HCT116 (cell line): ENCODE measurements around the gene TMEM147. TPM values are rescaled to one million over a fixed set of nuclear protein-coding genes. Genes with fewer than 3 reads are reported as not detected.

ENCODE experiments used
- ATAC-seq: fragments of 200-7000 bp; cut with Tn5 transposase; 2 replicates; pipeline ENCODE4 v1.9.1; 2020; ENCODE audit warnings: mild to moderate bottlenecking, moderate library complexity
- BruUV-seq: library from RNA; stranded (reverse); fragments of 400-500 nt; replicated peaks from 2 replicates; lab custom pipeline; 2021; lab: Mats Ljungman, UMichigan
- CTCF ChIA-PET: fragments of 300-600 bp; sonication (Branson Sonifier 250); formaldehyde crosslinking; loops from one replicate; lab custom pipeline; 2021; ENCODE audit warnings: antibody characterized with exemption; lab: Charles Lee
- POLR2A ChIA-PET: fragments of 300-600, 350-600 bp; sonication (Branson Sonifier 250); formaldehyde crosslinking; loops from one replicate; lab custom pipeline; 2021; ENCODE audit warnings: antibody characterized with exemption; lab: Charles Lee
- RAD21 ChIA-PET, 2 experiments: fragments of 300-600 bp; sonication (Branson Sonifier 250); formaldehyde crosslinking; loops; one replicate each; lab custom pipeline; 2023; ENCODE audit warnings: low total read pairs in 2 of 2; ENCODE audit not compliant: uncharacterized antibody in 2 of 2, unreplicated experiment in 2 of 2, low non-redundant PET in 1 of 2; lab: Charles Lee
- DNase-seq: peaks from one replicate; pipeline ENCODE4 v3.0.0-alpha.2; 2010; ENCODE audit warnings: low read depth, low spot score
- H2AFZ ChIP-seq: fragments of 200-600 bp; shearing (Covaris generic), sonication (generic); 2 replicates; pipeline ENCODE4 v1.6.1; 2017; ENCODE audit warnings: low read depth, mixed run types, mixed read lengths, antibody characterized with exemption, low read length; ENCODE audit not compliant: poor library complexity, severe bottlenecking
- H3K27ac ChIP-seq: 2 replicates; pipeline ENCODE4 v1.5.1; 2012; ENCODE audit warnings: low read depth, low read length
- H3K27me3 ChIP-seq: fragments of 200-600 bp; sonication (generic); 2 replicates; pipeline ENCODE4 v1.6.1; 2016; ENCODE audit warnings: mixed run types, low read length, mixed read lengths; ENCODE audit not compliant: insufficient read depth
- H3K36me3 ChIP-seq, 2 experiments: fragments of 200-500 bp in 1 of 2; fragments of 200-600 bp in 1 of 2; sonication (Bioruptor generic) in 1 of 2; sonication (generic) in 1 of 2; 2 replicates each; pipeline versions ENCODE4 v1.5.1 to v1.6.1; 2014 to 2016; ENCODE audit warnings: low read length in 2 of 2, inconsistent platforms in 1 of 2, mixed read lengths in 1 of 2, mixed run types in 1 of 2; ENCODE audit not compliant: insufficient read depth in 2 of 2, control insufficient read depth in 1 of 2
- H3K4me1 ChIP-seq, 2 experiments: fragments of 200-600 bp in 1 of 2; sonication (generic) in 1 of 2; 2 replicates each; pipeline versions ENCODE4 v1.5.1 to v1.6.1; 2012 to 2017; ENCODE audit warnings: low read length in 2 of 2, inconsistent platforms in 1 of 2, mild to moderate bottlenecking in 1 of 2, mixed read lengths in 1 of 2, mixed run types in 1 of 2, moderate library complexity in 1 of 2; ENCODE audit not compliant: insufficient read depth in 2 of 2, control insufficient read depth in 1 of 2
- H3K4me2 ChIP-seq: fragments of 200-600 bp; sonication (generic); 2 replicates; pipeline ENCODE4 v1.6.1; 2017; ENCODE audit warnings: mixed run types, low read length, mixed read lengths
- H3K4me3 ChIP-seq, 2 experiments: fragments of 200-600 bp in 1 of 2; sonication (generic) in 1 of 2; replicated peaks in 1 of 2; 2 replicates each; pipeline ENCODE4 v1.5.1; 2011 to 2016; ENCODE audit warnings: low read length in 2 of 2, control low read depth in 1 of 2, low read depth in 1 of 2, mild to moderate bottlenecking in 1 of 2, mixed read lengths in 1 of 2, mixed run types in 1 of 2
- H3K79me2 ChIP-seq: fragments of 200-600 bp; sonication (generic); 2 replicates; pipeline ENCODE4 v1.6.1; 2017; ENCODE audit warnings: mild to moderate bottlenecking, mixed run types, low read length, moderate library complexity, mixed read lengths; ENCODE audit not compliant: insufficient read depth
- H3K9ac ChIP-seq: fragments of 200-600 bp; sonication (generic); 2 replicates; pipeline ENCODE4 v1.6.1; 2016; ENCODE audit warnings: low read length, mixed read lengths
- H3K9me2 ChIP-seq: fragments of 200-600 bp; sonication (generic), shearing (Covaris generic); 2 replicates; pipeline ENCODE4 v1.6.1; 2017; ENCODE audit warnings: mixed run types, mild to moderate bottlenecking, moderate library complexity; ENCODE audit not compliant: insufficient read depth
- H3K9me3 ChIP-seq, 2 experiments: fragments of 200-500 bp in 1 of 2; fragments of 200-600 bp in 1 of 2; sonication (Bioruptor generic) in 1 of 2; sonication (generic) in 1 of 2; 2 replicates each; pipeline ENCODE4 v1.6.1; 2014 to 2017; ENCODE audit warnings: low read length in 2 of 2, mixed read lengths in 2 of 2, inconsistent platforms in 1 of 2, low read depth in 1 of 2, mild to moderate bottlenecking in 1 of 2, mixed run types in 1 of 2, moderate library complexity in 1 of 2; ENCODE audit not compliant: control insufficient read depth in 1 of 2, insufficient read depth in 1 of 2
- H4K20me1 ChIP-seq: fragments of 200-600 bp; sonication (generic), shearing (Covaris generic); 2 replicates; pipeline ENCODE4 v1.6.1; 2017; ENCODE audit warnings: mixed run types, mild to moderate bottlenecking, moderate library complexity; ENCODE audit not compliant: insufficient read depth
- CTCF ChIP-seq, 3 experiments: fragments of 200-600 bp in 1 of 3; sonication (generic) in 1 of 3; IDR thresholded peaks in 2 of 3; conservative IDR thresholded peaks in 1 of 3; 2 replicates each; pipeline ENCODE4 v1.5.1; 2012 to 2017; ENCODE audit warnings: low read depth in 2 of 3, low read length in 2 of 3, antibody characterized with exemption in 1 of 3, borderline replicate concordance in 1 of 3, control low read depth in 1 of 3, mild to moderate bottlenecking in 1 of 3, mixed read lengths in 1 of 3, mixed run types in 1 of 3, moderate library complexity in 1 of 3; ENCODE audit not compliant: insufficient read depth in 1 of 3
- ELF1 ChIP-seq: IDR thresholded peaks from 2 replicates; pipeline ENCODE4 v1.6.1; 2012; ENCODE audit warnings: low read depth, borderline replicate concordance
- MAX ChIP-seq: IDR thresholded peaks from 2 replicates; pipeline ENCODE4 v1.6.1; 2012
- POLR2AphosphoS5 ChIP-seq: IDR thresholded peaks from 2 replicates; pipeline ENCODE4 v1.6.1; 2011; ENCODE audit warnings: mild to moderate bottlenecking, low read depth, low read length, moderate library complexity
- SIN3A ChIP-seq: IDR thresholded peaks from 2 replicates; pipeline ENCODE4 v1.6.1; 2012; ENCODE audit warnings: low read depth
- SRF ChIP-seq: IDR thresholded peaks from 2 replicates; pipeline ENCODE4 v1.6.1; 2012; ENCODE audit warnings: low read depth
- YY1 ChIP-seq: IDR thresholded peaks from 2 replicates; pipeline ENCODE4 v1.6.1; 2011; ENCODE audit warnings: low read length, low read depth, moderate library complexity, mild to moderate bottlenecking; ENCODE audit not compliant: insufficient replicate concordance; ENCODE audit errors: extremely low read depth
- intact Hi-C: fragments of 100-400 bp; cut with micrococcal nuclease; formaldehyde crosslinking; loops from 2 replicates; pipeline ENCODE4 v1.10.0; 2022
- total RNA-seq: library from RNA; stranded (reverse); gene quantifications from one replicate; pipeline ENCODE4 v1.2.1, GENCODE V29; 2021; ENCODE audit not compliant: unreplicated experiment

Gene TMEM147
- total RNA-seq, 1 experiment from 2014 or later, result 128 TPM

GRCh38 chr19:35508129-35508528 is 37.3 kb upstream of the TMEM147 start (continued):
- no peak for TF ChIP-seq POLR2AphosphoS5
- no peak for TF ChIP-seq SIN3A
- no peak for TF ChIP-seq SRF
- TF ChIP-seq YY1, result no peak
- TF ChIP-seq, all 23 proteins: peak for 0

GRCh38 chr19:35509018-35509652 is 36.3 kb upstream of the TMEM147 start:
- no peak overlapping the region for H2AFZ ChIP-seq
- peak overlapping the region; percentile 94 for H3K27ac ChIP-seq
- ChIA-PET POLR2A (interaction anchor here (0.6 to 2.4 kb wide), 10 partner anchors 10 to 368 kb away, joined by 3 to 22 read pairs (median 4); no protein-coding TSS in a partner anchor), RAD21 (interaction anchor here in 1 of 2 experiments (0.6 kb wide), 2 partner anchors 14 to 198 kb away, joined by 3 to 4 read pairs; no protein-coding TSS in a partner anchor), CTCF (interaction anchor here (1.0 to 2.5 kb wide), 4 partner anchors 14 to 239 kb away, joined by 3 to 11 read pairs (median 4); no protein-coding TSS in a partner anchor)
- H3K9me3 ChIP-seq, result no peaks in the 10 kb centered on the region
- peak overlapping the region; percentile 85 for H3K9ac ChIP-seq
- H4K20me1 ChIP-seq, result no peaks in the 10 kb centered on the region
- intact Hi-C loops, result no loop called here
- peaks cover 13 to 31% of the 10 kb centered on the region in 2 experiments for H3K4me1 ChIP-seq
- H3K36me3 ChIP-seq, result peaks cover 12 to 30% of the 10 kb centered on the region in 2 experiments; a peak in 3 of 4 replicates
- no peaks in the 10 kb centered on the region for H3K27me3 ChIP-seq
- DNase-seq (peak; percentile 59), ATAC-seq (peak; percentile 68)
- H3K4me3 ChIP-seq, result peak overlapping the region; percentile 66 to 70
- no TSS peak for BruUV-seq
- peaks cover 49% of the 10 kb centered on the region for H3K79me2 ChIP-seq
- no peaks in the 10 kb centered on the region for H3K9me2 ChIP-seq
- peak; percentile 82 for TF ChIP-seq POLR2AphosphoS5
- TF ChIP-seq ELF1, result no peak
- TF ChIP-seq CTCF (IDR thresholded peaks at IDR 0.05 in 2 of 3, conservative IDR thresholded peaks at IDR 0.05 in 1 of 3; ENCODE audit: borderline replicate concordance in 1 of 3, insufficient read depth in 1 of 3, low read depth in 2 of 3, low read length in 2 of 3), result no peak
- TF ChIP-seq SIN3A, result peak; percentile 52
- TF ChIP-seq MAX, result peak; percentile 94
- H3K4me2 ChIP-seq, result peak overlapping the region; percentile 94
